ENCODE data around the gene SEBOX. TPM values are rescaled to one million over a fixed set of nuclear protein-coding genes. Genes with fewer than 3 reads are reported as not detected.
A peak's percentile ranks its signal among the peaks of the same experiment; 100 is the strongest.

SEBOX gene
- total and polyA plus RNA-seq, 12 donors = not detected

DNA sequence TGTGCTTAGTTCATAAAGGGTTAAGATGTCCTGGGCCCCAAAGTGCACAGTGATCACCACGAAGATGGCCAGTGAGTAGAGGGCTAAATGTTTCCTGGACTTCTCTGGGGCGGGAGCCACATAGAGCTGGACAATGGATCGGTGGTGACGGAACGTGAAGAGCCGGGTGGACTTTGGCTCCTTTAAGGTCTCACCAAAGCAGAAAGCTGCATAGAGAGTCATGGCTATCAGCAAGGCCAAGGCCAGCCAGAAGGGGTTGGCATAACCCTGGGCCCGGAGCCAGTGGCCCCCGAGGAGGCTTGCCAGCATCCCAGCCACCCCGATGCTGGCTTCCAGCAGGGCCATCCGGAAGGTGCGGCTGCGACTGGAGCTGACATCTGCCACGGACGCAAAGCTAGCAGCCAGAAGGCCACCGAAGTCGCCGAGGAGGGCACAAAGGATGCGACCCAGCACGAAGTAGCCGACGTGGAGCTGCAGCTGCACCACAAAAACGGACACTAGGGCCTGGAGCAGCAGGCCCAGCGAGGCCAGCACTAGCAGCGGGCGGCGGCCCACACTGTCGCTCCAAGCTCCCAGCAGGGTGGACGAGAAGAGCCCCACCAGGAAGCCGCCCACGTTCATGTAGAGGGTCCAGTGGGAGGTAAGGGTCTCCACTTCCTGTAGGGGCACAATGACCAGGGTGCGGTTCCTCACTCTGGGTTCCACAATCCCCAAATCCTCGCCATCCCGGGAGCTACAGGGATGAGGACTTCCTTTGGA lies 40.0 kb upstream of the SEBOX start:
- Histone ChIP-seq H3K4me3 (peak overlapping the region; percentile 54 to 80 (median 70)), H3K9me3 (no peaks in the 10 kb centered on the region), H3K4me1 (peaks cover 0 to 57% (median 16%) of the 10 kb centered on the region in 9 donors), H3K27me3 (no peaks in the 10 kb centered on the region), H3K27ac (peak overlapping the region in 5 of 10 donors; percentile 30 to 77 (median 45)), H3K36me3 (peaks cover 0 to 37% (median 0%) of the 10 kb centered on the region in 9 donors)
- 49 to 59% methylated on average over 33 of the region's 33 CpGs for WGBS, 2 donors
- ATAC-seq (peak in 5 of 8 donors; percentile 7 to 51 (median 22)), DNase-seq (no peak)
- intact Hi-C loops (cut with DNase I) = loop anchor here in 1 of 10 donors (10.0 kb wide), 1 partner anchor 60 kb away; no protein-coding TSS in a partner anchor
- TF ChIP-seq, protein P1, sequence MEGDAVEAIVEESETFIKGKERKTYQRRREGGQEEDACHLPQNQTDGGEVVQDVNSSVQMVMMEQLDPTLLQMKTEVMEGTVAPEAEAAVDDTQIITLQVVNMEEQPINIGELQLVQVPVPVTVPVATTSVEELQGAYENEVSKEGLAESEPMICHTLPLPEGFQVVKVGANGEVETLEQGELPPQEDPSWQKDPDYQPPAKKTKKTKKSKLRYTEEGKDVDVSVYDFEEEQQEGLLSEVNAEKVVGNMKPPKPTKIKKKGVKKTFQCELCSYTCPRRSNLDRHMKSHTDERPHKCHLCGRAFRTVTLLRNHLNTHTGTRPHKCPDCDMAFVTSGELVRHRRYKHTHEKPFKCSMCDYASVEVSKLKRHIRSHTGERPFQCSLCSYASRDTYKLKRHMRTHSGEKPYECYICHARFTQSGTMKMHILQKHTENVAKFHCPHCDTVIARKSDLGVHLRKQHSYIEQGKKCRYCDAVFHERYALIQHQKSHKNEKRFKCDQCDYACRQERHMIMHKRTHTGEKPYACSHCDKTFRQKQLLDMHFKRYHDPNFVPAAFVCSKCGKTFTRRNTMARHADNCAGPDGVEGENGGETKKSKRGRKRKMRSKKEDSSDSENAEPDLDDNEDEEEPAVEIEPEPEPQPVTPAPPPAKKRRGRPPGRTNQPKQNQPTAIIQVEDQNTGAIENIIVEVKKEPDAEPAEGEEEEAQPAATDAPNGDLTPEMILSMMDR (IDR thresholded peaks at IDR 0.05) = no peak

- intact Hi-C loops (cut with DNase I) = loop anchor here in 1 of 10 donors (10.0 kb wide), 1 partner anchor 60 kb away; no protein-coding TSS in a partner anchor
- peaks cover 0 to 60% (median 16%) of the 10 kb centered on the region in 9 donors for H3K4me1 ChIP-seq
- no peak for ATAC-seq
- WGBS, 2 donors = 91 to 95% methylated on average over 5 of the region's 5 CpGs
- H3K4me3 ChIP-seq = peak overlapping the region in 4 of 10 donors; percentile 68 to 80 (median 75)
- no peaks in the 10 kb centered on the region for H3K27me3 ChIP-seq
- H3K36me3 ChIP-seq = peaks cover 0 to 42% (median 0%) of the 10 kb centered on the region in 9 donors
- peak overlapping the region in 2 of 10 donors; percentile 45 to 77 for H3K27ac ChIP-seq
- H3K9me3 ChIP-seq = no peaks in the 10 kb centered on the region
- DNase-seq = no peak
- TF ChIP-seq, protein P1 (IDR thresholded peaks at IDR 0.05) = no peak
These were observed 39.4 kb upstream of the SEBOX start for GRCh38 chr17:28404461-28404811.

- peak overlapping the region in 1 of 10 donors; percentile 72 for H3K4me3 ChIP-seq
- no peak for DNase-seq
- TF ChIP-seq, protein P1 (IDR thresholded peaks at IDR 0.05) = no peak
- intact Hi-C loops (cut with DNase I) = loop anchor here in 1 of 10 donors (10.0 kb wide), 1 partner anchor 61 kb away; no protein-coding TSS in a partner anchor
- 82 to 87% methylated on average over 2 of the region's 2 CpGs for WGBS, 2 donors
- peaks cover 0 to 64% (median 16%) of the 10 kb centered on the region in 9 donors for H3K4me1 ChIP-seq
- peak overlapping the region in 1 of 10 donors; percentile 77 for H3K27ac ChIP-seq
- ATAC-seq = peak in 1 of 8 donors; percentile 11
- peaks cover 0 to 46% (median 0%) of the 10 kb centered on the region in 9 donors for H3K36me3 ChIP-seq
- H3K27me3 ChIP-seq = no peaks in the 10 kb centered on the region
- H3K9me3 ChIP-seq = no peaks in the 10 kb centered on the region
These were observed 39.0 kb upstream of the SEBOX start for GRCh38 chr17:28404007-28404406.

DNA sequence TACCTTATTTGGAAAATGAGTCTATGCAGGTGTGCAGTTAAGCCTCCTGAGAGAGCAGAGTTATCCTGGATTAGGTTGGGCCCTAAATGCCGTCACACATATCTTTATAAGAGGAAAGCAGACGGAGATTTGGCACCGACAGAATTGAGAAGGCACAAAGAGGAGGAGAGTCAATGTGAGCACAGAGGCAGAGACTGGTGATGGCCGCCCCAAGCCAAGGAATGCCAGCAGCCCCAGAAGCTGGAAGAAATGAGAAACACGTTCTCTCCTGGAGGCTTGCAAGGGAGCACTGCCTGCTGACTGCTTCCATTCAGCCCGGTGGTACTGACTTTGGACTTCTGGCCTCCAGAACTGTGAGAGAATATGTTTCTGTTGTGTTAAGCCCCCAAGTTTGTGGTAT lies 37.8 kb upstream of the SEBOX start:
- intact Hi-C loops (cut with DNase I) = loop anchor here in 1 of 10 donors (10.0 kb wide), 1 partner anchor 62 kb away; no protein-coding TSS in a partner anchor
- H3K9me3 ChIP-seq = no peaks in the 10 kb centered on the region
- H3K4me3 ChIP-seq = no peak overlapping the region
- peaks cover 0 to 48% (median 0%) of the 10 kb centered on the region in 9 donors for H3K36me3 ChIP-seq
- TF ChIP-seq, protein P1 (IDR thresholded peaks at IDR 0.05) = no peak
- peak overlapping the region in 1 of 10 donors; percentile 55 for H3K27ac ChIP-seq
- DNase-seq (no peak), ATAC-seq (no peak)
- H3K27me3 ChIP-seq = no peaks in the 10 kb centered on the region
- peaks cover 0 to 76% (median 22%) of the 10 kb centered on the region in 9 donors for H3K4me1 ChIP-seq
- 89 to 92% methylated on average over 6 of the region's 6 CpGs for WGBS, 2 donors

Measured in heart right ventricle (tissue), 16 donors.